NCI-H2171 treated with DMSO at 0.1 percent for 48 hours (cell line): ENCODE data around the gene PLEKHG4B.
"Not testable (repeated sequence)": the region's sequence is repeated elsewhere in the genome, so short reads cannot be mapped to it uniquely, and the experiment has no call there.

Source experiments
- DNase-seq: peaks from one replicate; lab custom pipeline; 2025; lab: John Stamatoyannopoulos, UW

PLEKHG4B gene

GRCh38 chr5:204462-204861 is 112.5 kb downstream of the PLEKHG4B start:
- DNase-seq, result no peak

- DNase-seq, result no peak
Measured at GRCh38 chr5:204966-205670, 113.2 kb downstream of the PLEKHG4B start.

DNA sequence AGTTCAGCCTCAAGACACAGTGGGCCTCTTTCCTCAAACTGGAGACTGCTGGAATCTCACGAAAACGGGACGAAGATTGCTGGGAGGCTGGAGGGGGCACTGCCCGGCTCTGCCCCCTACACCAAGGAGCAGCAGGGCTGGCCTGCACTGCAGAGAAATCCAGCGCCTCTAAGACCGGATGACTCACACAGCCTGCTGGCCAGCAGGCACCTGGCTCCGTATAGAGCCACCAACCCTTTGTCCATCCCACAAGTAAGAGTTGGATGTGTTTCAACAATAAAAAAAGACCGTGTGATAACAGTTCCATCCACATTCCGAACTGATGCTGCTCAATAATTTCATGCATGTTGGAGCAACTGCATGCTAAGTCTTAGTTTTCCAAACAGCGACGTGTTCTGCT is 114.4 kb downstream of the PLEKHG4B start:
- DNase-seq, result no peak

DNA sequence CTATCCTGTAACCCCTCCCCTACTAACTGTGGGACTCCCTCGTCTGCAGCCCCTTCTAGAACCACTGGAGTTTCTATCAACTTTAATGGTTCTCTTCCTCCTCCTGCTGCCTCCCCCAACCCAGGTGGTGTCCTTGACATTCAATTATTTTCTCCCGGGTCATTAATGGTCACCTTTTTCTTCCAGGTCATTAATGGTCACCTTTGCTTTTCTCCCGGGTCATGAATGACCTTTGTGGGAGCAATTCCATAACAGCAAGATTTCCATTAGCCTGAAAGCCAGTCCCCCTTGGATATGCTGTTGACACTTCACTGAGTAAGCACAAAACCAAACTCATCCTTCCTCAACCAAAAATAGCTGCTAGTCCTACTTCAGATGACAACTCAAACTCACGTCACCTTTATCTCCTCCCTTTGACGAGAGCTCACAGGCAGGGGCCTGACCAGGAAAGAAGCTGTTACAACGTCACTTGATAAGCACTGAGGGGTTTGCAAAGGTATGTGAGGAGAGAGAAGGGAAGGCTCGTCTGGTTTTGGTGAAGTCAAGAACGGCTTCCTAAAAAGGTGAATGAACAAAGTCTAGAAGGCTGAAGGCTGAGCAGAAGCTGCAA is 115.1 kb downstream of the PLEKHG4B start:
- no peak for DNase-seq

DNA sequence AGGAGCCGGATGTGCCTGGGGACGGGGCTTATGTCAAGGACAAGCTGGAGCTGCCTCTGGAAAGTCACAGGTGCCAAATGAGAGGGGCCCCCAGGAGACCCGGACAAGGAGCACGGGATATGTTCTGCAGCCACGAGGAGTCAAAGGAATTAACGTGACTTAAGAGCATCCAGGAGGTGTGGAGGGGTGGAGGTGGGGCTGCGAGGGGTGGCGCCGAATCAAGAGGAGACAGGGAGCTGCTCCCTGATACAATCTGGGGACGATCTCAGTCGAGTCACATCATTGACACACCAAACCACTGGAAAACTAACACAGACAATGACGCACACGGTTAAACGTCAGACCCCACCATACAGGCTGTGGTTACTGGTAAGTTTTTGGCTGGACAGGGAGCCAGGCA is 115.6 kb downstream of the PLEKHG4B start:
- DNase-seq, result no peak

DNA sequence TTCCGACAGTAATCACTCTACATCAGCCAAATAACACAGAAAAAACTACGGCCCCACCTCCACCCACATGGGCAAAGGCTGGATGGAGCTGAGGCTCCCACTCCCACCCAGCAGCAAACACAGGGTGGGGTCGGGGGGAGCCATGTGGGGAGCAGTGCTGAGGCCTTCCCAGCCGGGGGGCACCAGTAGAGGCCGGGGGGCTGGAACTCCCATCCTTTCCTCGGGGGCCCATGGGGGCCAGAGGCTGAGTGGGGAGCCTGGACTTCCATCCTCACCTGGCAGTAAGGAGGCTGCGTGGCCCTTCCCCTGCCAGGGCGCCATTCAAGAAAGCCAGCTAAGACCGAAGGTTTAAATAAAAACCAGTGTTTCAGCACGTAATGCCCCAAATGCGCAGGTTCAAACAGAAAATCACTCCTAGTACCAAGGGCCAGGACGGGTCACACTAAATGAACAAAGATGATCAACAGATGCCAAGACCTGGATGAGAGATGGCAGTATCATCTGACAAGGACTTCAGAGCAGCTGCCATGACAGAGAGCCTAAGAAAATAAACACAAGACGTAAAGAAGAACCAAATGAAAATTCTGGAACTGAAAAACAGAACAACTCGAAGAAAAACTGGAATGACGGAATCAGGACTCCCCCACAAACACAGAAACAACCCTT is 116.6 kb downstream of the PLEKHG4B start:
- no peak for DNase-seq

- DNase-seq, result no peak
Measured at GRCh38 chr5:213803-214395, 121.9 kb downstream of the PLEKHG4B start.

- DNase-seq, result not testable (repeated sequence)
Measured at GRCh38 chr5:215256-215655, 123.3 kb downstream of the PLEKHG4B start.

DNA sequence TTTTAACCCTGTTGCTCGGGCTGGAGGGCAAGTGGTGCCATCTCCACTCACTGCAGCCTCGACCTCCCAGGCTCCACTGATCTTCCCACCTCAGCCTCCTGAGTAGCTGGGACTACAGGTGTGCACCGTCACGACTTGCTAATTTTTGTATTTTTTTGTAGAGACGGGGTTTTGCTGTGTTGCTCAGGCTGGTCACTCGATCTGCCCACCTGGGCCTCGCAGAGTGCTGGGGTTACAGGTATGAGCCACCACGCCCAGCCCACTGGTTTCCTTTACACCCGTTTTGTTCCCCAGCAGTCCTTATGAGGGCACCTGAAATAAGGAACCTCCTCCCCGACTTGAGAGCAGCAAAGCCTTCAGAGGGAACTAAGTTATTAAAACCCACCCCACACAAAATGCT is 124.1 kb downstream of the PLEKHG4B start:
- not testable (repeated sequence) for DNase-seq

DNA sequence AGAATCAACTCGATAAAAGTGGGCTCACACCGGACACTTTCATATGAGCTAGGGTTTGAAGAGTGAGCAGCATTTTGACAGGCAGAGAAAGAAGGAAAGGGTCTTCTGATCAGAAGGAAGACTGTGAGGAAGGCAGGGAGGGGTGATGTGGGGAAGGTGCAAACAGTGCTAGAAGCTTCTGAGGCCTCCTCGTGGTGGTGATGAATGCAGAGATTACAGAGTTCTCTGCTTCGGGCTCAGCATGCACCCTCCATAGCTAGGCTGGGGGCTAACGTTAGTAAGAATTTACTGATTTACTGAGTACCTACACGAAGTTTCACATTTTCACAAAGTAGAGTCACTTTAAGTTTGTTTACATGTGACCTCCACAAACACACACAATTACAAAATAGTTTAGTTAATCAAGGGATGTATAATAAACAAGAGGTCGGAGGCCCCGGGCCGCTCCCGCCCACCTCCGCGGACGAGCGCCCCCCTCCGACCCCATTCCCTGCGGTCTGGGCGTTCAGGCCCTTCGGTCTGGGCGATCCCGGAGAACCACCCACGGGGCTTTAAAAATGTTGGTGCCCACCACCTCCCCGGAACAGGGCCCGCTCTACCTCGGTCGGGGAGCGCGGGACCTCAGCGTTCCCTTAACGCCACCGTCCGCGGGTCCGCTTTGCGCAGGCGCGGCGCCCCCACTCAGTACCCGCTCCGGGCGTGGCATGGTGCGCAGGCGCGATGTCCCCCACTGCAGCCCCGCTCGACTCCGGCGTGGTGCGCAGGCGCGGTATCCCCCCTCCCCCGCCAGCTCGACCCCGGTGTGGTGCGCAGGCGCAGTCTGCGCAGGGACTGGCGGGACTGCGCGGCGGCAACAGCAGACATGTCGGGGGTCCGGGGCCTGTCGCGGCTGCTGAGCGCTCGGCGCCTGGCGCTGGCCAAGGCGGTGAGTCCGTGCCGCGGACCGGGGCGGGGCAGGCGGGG is 125.8 kb downstream of the PLEKHG4B start, which contains the start of the genes CCDC127 and SDHA:
Gene CCDC127, minus strand, starts transcription at position 660 of the 963 bp plus-strand sequence. CDS start 1,304 bp downstream, outside the sequence.
Gene SDHA, plus strand, starts transcription at position 827 of the 963 bp plus-strand sequence. Its CDS starts 36 bp downstream, at position 863.
- peak; percentile 96 for DNase-seq

DNA sequence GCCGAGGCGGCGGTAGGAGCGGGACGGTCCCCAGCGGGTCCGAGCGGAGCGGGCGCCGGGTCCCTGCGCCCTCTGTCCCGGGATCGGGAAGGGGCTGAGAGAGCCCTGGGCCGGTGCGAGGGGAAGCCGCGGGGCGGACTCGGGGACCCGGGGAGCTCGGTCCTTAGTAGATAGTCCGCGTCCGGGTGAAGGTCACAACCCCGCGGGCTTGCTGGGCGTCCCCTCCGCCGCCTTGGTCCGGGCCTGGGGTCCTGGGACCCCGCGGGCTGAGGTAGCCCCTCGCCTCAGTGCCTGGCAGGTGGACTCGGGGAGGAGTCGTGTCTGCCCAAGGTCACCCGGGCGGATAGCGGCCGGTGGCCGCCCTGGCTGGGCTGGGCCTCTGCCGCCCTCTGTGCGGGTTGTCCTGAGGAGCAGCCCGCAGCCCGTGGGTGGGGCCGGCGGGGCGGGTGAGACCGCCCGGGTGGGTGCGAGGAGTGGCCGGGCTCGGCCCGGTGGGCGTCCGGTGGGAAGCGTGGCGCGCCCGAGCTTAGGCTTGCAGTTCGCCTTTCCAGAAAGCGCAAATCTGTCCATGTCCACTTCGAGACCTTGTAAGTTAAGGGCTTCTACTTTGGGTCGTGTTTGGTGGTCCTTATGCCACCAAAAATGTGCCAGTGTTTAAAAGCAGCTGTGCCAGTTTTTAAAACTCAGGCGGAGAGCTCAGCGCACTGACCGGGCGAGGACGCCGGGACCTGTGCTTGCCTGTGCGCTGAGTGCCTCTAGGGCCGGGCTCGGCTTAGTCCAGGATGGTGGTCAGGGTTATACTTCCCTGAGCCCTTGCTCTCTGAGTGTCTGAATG is 126.7 kb downstream of the PLEKHG4B start:
- DNase-seq, result no peak

DNA sequence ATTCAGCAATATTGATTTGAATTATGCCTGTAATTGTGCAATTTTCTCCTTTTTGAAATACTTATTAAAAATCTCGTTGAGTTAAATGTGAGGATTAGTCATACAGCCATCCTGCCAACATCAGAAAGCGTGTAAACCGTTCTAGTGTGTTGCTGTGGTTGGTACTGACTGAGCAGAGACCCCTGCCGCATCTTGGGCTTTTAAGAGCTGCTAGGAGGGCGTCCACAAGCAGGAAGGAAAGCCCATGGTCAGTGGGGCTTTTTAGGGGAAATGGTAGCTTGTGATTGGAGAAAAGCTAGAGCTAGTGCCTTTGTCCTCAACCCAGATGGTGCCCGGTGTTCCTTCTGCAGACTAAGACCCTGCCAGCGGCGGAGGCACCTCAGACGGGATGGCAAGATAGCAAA is 127.5 kb downstream of the PLEKHG4B start:
- no peak for DNase-seq

DNA sequence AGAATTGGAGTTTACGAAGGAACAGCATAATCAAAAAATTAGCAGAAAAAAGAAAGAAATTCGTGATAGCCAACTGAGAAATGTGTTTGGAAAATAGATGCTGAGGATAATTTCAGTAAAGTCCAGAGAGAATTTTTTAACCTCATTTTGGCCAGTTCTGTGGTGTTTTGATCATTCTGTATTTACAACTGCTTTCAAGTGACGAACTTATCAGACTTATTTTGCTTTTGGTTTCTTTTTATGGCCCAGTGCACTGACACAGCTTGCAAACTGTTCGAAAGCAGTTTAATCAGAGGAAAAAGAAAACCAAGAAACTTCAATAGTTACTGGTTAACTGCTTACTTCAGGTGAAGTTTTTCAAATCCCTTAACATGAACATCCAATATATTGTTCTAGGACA is 128.0 kb downstream of the PLEKHG4B start:
- DNase-seq, result no peak

- DNase-seq, result not testable (repeated sequence)
Measured at GRCh38 chr5:222951-223715, 131.2 kb downstream of the PLEKHG4B start.

- DNase-seq, result no peak
Measured at GRCh38 chr5:223791-224190, 131.8 kb downstream of the PLEKHG4B start.

GRCh38 chr5:225334-225733 is 133.4 kb downstream of the PLEKHG4B start:
- DNase-seq, result no peak

GRCh38 chr5:227375-227774 is 135.4 kb downstream of the PLEKHG4B start:
- DNase-seq, result not testable (repeated sequence)

DNA sequence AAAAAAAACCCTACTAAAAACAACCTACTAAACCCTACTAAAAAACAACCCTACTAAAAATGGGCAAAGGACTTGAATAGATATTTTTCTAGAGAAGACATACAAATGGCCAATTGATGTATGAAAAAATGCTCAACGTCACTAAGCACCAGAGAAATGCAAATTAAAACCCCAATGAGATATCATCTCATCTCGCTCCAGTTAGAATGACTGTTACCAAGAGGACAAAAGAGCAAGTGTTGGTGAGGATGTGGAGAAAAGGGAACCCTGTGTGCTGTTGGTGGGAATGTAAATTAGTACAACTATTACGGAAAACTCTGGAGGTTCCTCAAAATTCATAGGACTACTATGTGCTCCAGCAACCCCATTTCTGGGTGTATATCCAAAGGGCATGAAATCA is 136.9 kb downstream of the PLEKHG4B start:
- DNase-seq, result no peak

- no peak for DNase-seq
Measured at GRCh38 chr5:230711-231110, 138.7 kb downstream of the PLEKHG4B start.

DNA sequence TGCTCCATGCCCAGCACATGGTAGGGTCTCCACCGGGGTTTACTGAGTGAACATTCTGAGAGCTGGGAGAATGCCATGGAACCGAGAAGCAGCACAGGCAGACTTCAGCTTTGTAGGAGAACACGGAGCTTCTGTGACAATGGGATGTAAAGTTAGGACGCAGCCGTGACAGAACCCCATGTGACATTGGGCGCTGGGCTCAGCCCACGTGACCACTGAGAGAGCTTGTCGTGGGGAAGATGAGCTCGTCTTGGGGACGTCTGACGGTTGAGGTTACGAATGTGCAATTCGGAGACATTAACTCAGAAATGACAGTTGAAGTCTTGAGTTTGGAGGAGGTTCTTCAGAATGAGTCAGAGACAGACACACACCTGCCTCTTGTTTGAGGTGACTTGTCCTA is 139.7 kb downstream of the PLEKHG4B start:
- no peak for DNase-seq
